Glutamatergic neuron (in vitro differentiated cells): ENCODE data around the gene PLA2G7. TPM values are rescaled to one million over a fixed set of nuclear protein-coding genes. Genes with fewer than 3 reads are reported as not detected.
"Not testable (repeated sequence)": the region's sequence is repeated elsewhere in the genome, so short reads cannot be mapped to it uniquely, and the experiment has no call there.

Source experiments
- DNase-seq: peaks from one replicate; pipeline ENCODE4 v3.0.0; 2022
- H3K27ac Mint-ChIP-seq: one replicate; pipeline ENCODE4 v1.8.0; 2020; ENCODE audit warnings: mild to moderate bottlenecking, mixed read lengths, inconsistent platforms; ENCODE audit not compliant: unreplicated experiment
- H3K27me3 Mint-ChIP-seq: one replicate; pipeline ENCODE4 v1.8.0; 2020; ENCODE audit warnings: mild to moderate bottlenecking, moderate library complexity, mixed read lengths, inconsistent platforms; ENCODE audit not compliant: unreplicated experiment
- H3K36me3 Mint-ChIP-seq: one replicate; pipeline ENCODE4 v1.8.0; 2020; ENCODE audit warnings: mild to moderate bottlenecking, mixed read lengths, inconsistent platforms; ENCODE audit not compliant: unreplicated experiment
- H3K4me1 Mint-ChIP-seq: one replicate; pipeline ENCODE4 v1.8.0; 2020; ENCODE audit warnings: mild to moderate bottlenecking, low read depth, mixed read lengths, inconsistent platforms; ENCODE audit not compliant: unreplicated experiment
- H3K4me3 Mint-ChIP-seq: one replicate; pipeline ENCODE4 v1.8.0; 2020; ENCODE audit warnings: mild to moderate bottlenecking, mixed read lengths, inconsistent platforms; ENCODE audit not compliant: unreplicated experiment
- H3K9me3 Mint-ChIP-seq: one replicate; pipeline ENCODE4 v1.8.0; 2020; ENCODE audit warnings: mild to moderate bottlenecking, moderate library complexity, mixed read lengths, inconsistent platforms; ENCODE audit not compliant: unreplicated experiment
- total RNA-seq: library from RNA; stranded (reverse); fragmentation: NEBNext Ultra II Directional; extraction: Animal tissue kit (Norgen Biotek cat#: 25700); gene quantifications from one replicate; pipeline ENCODE4 v1.2.1, GENCODE V29; 2021; ENCODE audit not compliant: unreplicated experiment
- TF ChIP-seq, protein P1 (sequence below): fragments of 200-600 bp; sonication (generic); IDR thresholded peaks from one replicate; pipeline ENCODE4 v1.5.0; 2021; ENCODE audit not compliant: partially characterized antibody, unreplicated experiment

The PLA2G7 gene
- total RNA-seq, 1 donor from 2014 or later, result 0.44 TPM

DNA sequence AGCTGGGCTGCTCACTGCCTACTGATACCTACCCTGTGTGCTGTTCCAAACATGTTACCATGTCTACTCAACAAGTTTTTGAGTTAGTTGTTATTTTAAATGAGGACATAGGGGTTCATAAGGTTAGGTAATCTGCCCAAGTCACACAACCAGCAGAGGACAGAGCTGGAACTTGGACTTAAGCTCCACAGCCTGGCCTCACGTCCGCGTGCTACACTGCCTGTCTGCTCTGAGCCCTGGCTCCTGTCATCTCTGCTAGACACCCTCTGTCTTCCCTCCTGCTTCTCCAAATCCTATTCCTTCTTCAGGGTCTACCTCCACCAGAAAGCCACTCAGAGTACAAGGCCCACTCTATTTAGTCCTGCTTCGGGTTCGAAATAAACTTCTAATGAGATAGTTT, 29.8 kb upstream of the PLA2G7 start:
- TF ChIP-seq, protein P1, sequence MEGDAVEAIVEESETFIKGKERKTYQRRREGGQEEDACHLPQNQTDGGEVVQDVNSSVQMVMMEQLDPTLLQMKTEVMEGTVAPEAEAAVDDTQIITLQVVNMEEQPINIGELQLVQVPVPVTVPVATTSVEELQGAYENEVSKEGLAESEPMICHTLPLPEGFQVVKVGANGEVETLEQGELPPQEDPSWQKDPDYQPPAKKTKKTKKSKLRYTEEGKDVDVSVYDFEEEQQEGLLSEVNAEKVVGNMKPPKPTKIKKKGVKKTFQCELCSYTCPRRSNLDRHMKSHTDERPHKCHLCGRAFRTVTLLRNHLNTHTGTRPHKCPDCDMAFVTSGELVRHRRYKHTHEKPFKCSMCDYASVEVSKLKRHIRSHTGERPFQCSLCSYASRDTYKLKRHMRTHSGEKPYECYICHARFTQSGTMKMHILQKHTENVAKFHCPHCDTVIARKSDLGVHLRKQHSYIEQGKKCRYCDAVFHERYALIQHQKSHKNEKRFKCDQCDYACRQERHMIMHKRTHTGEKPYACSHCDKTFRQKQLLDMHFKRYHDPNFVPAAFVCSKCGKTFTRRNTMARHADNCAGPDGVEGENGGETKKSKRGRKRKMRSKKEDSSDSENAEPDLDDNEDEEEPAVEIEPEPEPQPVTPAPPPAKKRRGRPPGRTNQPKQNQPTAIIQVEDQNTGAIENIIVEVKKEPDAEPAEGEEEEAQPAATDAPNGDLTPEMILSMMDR, result no peak

DNA sequence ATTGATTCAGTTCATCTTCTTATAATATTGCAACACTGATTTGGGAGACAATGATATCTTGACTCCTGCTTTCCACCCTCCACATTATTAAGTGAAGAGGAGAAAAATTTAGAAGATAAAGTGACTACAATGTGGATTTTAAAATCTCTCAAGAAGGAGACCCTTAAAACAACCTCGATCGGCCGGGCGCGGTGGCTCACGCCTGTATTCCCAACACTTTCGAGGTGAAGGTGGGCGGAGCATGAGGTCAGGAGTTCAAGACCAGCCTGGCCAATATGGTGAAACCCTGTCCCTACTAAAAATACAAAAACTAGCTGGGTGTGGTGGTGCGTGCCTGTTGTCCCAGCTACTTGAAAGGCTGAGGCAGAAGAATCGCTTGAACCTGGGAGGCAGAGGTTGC, 29.1 kb upstream of the PLA2G7 start:
- H3K4me1 Mint-ChIP-seq, H3K9me3 Mint-ChIP-seq, DNase-seq, H3K36me3 Mint-ChIP-seq, H3K4me3 Mint-ChIP-seq, H3K27ac Mint-ChIP-seq, H3K27me3 Mint-ChIP-seq: not testable (repeated sequence)

More for the DNA sequence above, 29.8 kb upstream of the PLA2G7 start:
- DNase-seq, result no peak
- Mint-ChIP-seq H3K27ac (no peak overlapping the region), H3K27me3 (no peaks in the 10 kb centered on the region), H3K36me3 (no peaks in the 10 kb centered on the region), H3K9me3 (no peaks in the 10 kb centered on the region), H3K4me1 (no peaks in the 10 kb centered on the region), H3K4me3 (no peak overlapping the region)

DNA sequence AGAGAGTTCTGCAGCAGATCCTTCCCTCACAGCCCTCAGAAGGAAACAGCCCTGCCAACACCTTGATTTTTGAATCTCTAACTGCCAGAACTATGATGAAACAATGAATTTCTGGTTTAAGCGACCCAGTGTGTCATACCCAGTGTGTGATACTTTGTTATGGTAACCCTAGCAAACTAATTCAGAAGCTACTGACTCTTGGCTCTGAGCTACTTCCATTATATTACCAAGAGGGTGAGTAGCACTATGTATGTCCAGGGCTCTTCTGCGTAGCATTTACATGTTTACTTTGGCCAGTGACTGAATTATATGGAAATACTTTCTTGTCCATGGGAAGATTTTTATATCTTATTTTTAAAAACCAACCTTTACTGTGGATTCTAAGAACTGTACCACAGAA, 28.3 kb upstream of the PLA2G7 start:
- H3K4me1 Mint-ChIP-seq, result no peaks in the 10 kb centered on the region
- no peaks in the 10 kb centered on the region for H3K36me3 Mint-ChIP-seq
- H3K27me3 Mint-ChIP-seq, result no peaks in the 10 kb centered on the region
- no peaks in the 10 kb centered on the region for H3K9me3 Mint-ChIP-seq
- no peak for DNase-seq
- H3K4me3 Mint-ChIP-seq, result no peak overlapping the region
- TF ChIP-seq, protein P1, result no peak
- H3K27ac Mint-ChIP-seq, result no peak overlapping the region

DNA sequence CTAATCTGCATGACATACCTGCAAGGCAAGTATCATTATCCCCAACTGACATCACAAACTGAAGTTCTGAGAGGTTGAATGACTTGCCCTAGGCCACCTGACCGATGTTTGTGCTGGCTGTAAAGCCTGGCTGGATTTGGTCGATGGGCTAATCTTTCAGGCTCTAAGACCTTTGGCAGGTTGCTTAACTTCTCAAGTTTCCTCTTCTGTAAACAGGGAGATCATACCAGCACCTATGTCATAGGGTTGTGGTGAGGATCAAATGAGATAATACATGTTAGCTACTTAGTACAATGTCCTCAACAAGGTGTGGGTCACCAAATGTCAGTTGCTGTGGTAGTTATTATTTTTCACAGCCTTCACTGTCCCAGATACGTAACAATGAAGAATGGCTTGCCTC, 25.8 kb upstream of the PLA2G7 start:
- H3K36me3 Mint-ChIP-seq, result no peaks in the 10 kb centered on the region
- TF ChIP-seq, protein P1, result no peak
- H3K9me3 Mint-ChIP-seq, result no peaks in the 10 kb centered on the region
- H3K4me1 Mint-ChIP-seq, result no peaks in the 10 kb centered on the region
- H3K4me3 Mint-ChIP-seq, result no peak overlapping the region
- no peak for DNase-seq
- no peak overlapping the region for H3K27ac Mint-ChIP-seq
- H3K27me3 Mint-ChIP-seq, result no peaks in the 10 kb centered on the region

DNA sequence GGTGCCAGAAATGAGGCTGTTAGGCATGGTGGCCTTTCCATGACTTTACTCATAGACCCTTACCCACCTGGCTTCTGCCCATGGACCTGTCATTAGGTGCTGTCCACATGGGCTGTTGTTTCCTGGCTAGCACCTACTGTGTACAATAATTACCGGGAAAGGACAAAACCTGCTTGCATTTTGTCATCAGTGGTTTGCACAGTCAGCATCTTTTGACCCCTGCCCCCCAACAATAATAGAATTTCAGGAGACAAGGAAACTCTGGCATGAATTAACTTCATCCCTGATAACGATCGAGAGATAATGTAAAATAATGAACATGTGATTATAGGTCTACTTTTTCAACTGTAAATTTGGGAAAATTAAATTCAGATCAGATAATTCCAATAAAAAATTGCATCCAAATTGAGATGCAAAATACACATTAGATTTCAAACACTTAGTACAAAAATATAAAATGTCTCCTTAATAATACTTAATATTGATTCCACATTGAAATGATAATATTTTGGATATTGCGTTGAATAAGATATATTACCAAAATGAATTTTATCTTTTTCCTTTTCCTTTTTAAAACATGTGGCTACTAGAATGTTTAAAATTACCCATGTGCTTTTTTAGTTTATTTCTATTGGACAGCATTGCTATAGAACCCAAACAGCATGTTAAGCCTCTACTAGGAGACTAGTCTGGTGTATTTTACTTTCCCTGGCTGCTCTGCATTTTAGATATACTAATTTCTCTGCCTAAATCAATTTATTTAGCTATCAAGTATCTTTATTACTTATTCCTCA, 24.0 kb upstream of the PLA2G7 start:
- Mint-ChIP-seq H3K4me3 (no peak overlapping the region), H3K27me3 (no peaks in the 10 kb centered on the region), H3K36me3 (no peaks in the 10 kb centered on the region), H3K4me1 (no peaks in the 10 kb centered on the region), H3K27ac (no peak overlapping the region), H3K9me3 (no peaks in the 10 kb centered on the region)
- TF ChIP-seq, protein P1, result no peak
- no peak for DNase-seq
